ENCODE results near the gene NCBP3.
"Not testable (repeated sequence)": the region's sequence is repeated elsewhere in the genome, so short reads cannot be mapped to it uniquely, and the experiment has no call there.

The NCBP3 gene

DNA sequence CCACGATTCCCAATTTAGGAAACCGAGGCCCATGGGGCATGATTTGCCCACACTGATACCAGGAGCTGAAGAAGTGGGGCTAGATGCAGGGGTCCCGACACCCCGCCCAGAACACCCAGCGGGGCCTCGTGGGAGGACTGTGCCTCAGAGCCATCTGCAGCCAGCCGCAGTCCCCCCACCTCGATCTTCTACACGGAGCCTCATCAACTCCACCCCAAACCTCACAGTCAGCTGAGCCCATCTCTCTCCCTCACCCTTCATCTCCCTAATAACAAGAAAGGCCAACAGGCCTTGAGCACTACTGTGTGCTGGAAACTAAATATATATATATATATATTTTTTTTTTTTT is 49.2 kb downstream of the NCBP3 start:
- peak; percentile 69 for DNase-seq (ENCODE audit: low spot score)
- TF ChIP-seq, protein P1, sequence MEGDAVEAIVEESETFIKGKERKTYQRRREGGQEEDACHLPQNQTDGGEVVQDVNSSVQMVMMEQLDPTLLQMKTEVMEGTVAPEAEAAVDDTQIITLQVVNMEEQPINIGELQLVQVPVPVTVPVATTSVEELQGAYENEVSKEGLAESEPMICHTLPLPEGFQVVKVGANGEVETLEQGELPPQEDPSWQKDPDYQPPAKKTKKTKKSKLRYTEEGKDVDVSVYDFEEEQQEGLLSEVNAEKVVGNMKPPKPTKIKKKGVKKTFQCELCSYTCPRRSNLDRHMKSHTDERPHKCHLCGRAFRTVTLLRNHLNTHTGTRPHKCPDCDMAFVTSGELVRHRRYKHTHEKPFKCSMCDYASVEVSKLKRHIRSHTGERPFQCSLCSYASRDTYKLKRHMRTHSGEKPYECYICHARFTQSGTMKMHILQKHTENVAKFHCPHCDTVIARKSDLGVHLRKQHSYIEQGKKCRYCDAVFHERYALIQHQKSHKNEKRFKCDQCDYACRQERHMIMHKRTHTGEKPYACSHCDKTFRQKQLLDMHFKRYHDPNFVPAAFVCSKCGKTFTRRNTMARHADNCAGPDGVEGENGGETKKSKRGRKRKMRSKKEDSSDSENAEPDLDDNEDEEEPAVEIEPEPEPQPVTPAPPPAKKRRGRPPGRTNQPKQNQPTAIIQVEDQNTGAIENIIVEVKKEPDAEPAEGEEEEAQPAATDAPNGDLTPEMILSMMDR (IDR thresholded peaks at IDR 0.05; ENCODE audit: extremely low read depth, missing control alignments): no peak

DNA sequence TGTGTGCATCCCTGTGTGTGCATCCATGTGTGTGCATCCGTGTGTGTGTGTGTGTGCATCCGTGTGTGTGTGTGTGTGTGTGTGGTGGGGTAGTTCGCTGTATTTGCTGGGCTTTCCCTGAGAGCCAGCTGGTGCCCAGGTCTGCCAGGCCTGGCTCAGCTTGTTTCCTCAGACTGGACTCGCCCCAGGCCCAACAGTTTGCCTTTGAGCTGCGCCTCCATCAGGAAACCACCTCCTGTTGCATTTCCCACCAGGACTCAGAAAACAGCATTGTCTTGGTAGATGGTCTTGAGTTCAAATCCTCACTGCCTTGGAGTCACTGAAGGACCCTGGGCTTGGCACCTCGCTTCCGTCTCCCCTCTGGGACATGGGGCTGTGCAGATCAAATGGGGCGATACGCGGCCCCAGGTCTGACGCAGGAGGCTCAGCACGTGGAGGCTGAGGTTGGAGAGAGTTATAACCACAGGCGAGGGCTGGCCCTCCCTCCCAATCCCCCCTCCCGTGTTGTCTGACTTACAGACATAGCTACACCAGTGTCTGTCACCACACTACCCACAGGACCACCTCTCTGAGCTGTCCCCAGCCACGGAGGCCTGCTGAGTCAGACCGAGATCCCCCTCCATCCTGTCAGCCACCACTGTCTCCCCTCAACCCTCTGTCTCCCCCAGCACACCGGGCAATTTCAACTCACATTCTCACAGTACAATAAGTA is 49.8 kb downstream of the NCBP3 start:
- DNase-seq (ENCODE audit: low spot score): peak; percentile 85
- TF ChIP-seq, protein P1 (IDR thresholded peaks at IDR 0.05; ENCODE audit: extremely low read depth, missing control alignments): no peak

- no peak for DNase-seq (ENCODE audit: low spot score)
- TF ChIP-seq, protein P1 (IDR thresholded peaks at IDR 0.05; ENCODE audit: extremely low read depth, missing control alignments): no peak
Observed at GRCh38 chr17:3795390-3796102, 50.5 kb downstream of the NCBP3 start.

DNA sequence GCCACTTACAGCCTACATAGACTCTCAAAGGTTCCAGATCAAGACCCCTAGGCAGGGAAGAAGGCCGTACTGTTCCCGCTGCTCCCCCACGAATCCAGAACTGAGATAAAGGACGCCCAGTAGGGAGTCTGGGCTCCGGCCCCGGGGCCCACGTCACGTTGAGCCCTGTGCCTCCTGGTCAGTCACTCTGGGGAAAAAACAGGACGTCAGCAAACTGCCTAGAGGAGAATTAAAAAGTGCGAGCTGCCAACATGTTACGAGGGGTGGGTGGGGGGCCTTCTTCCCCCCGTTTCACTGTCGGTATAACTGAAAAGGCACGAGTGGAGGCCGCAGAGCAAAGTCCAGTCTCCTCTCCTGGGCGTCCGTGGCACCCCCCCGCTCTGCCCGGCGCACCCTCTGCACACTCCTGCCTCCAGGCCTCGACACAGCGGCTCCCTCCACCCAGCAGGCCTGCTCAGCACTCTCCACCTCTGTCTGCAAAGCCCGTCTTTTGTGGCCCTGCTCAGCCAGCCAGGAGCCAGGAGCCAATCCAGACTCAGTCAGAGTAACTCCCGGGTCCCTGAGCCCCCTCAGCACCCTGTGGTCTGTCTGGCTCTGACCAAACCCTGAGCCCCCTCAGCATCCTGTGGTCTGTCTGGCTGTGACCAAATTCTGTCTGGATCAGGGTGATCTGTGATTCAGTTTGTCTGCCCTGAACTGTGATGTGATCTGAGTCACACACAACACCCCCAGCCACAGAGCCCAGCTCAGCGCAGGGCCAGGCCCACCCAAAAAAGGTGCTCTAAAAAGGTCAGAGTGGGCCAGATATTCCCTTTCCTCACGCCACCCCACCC is 51.3 kb downstream of the NCBP3 start:
- DNase-seq (ENCODE audit: low spot score): no peak
- TF ChIP-seq, protein P1 (IDR thresholded peaks at IDR 0.05; ENCODE audit: extremely low read depth, missing control alignments): no peak

DNA sequence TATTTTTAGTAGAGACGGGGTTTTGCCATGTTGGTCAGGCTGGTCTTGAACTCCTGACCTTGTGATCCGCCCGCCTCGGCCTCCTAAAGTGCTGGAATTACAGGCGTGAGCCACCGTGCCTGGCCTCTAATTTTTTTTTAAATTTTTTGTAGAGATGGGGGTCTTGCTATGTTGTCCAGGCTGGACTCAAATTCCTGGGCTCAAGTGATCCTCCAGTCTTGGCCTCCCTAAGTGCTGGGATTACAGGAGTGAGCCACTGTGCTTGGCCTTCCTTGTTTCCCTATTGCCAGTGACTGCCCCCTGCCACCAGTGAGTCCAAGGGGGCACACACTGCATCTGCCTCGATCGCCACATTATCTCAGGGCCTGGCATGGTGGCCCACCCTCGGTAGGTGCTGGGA is 51.9 kb downstream of the NCBP3 start:
- DNase-seq (ENCODE audit: low spot score): not testable (repeated sequence)

DNA sequence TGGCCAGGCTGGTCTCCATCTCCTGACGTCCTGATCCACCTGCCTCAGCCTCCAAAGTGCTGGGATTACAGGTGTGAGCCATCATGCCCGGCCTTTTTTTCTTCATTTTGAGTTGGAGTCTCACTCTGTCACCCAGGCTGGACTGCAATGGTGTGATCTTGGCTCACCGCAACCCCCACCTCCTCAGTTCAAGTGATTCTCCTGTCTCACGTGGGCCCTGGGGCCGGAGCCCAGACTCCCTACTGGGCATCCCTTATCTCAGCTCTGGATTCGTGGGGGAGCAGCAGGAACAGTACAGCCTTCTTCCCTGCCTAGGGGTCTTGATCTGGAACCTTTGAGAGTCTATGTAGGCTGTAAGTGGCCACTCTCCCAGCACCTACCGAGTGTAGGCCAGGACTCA is 52.8 kb downstream of the NCBP3 start:
- DNase-seq (ENCODE audit: low spot score): not testable (repeated sequence)

DNA sequence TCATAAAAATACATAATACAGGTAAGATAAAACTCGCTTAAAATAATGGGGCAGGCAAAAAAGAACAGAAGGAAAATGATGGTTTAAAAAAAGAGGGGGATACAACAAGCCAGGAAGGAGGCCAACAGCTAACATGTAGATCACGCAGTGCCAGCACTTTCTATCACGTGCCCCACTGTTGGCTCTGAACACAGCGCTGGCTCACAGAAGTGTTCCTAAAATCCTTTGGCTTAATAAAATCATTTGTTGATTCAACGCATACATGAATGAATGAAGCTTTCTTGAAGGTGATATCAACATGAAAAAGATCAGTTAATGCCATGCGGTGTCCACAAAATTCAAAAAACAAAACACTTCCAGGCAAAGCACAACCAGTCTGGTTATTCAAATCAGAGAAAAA is 53.6 kb downstream of the NCBP3 start:
- no peak for DNase-seq (ENCODE audit: low spot score)
- TF ChIP-seq, protein P1 (IDR thresholded peaks at IDR 0.05; ENCODE audit: extremely low read depth, missing control alignments): no peak

DNA sequence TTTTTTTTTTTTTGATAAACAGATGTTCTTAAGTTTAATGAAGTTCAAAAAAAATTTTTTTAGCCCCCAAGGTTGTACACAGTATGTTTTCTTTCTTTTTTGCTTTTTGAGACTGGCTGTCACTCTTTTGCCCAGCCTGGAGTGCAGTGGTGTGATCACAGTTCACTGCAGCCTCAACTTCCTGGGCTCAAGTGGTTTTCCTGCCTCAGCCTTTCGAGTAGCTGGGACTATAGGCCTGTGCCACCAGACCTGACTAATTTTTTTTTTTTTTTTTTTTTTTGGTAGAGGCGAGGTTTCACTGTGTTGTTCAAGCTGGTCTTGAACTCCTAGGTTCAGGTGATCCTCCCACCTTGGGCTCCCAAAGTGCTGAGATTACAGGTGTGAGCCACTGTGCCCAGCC is 57.8 kb downstream of the NCBP3 start:
- TF ChIP-seq, protein P1 (IDR thresholded peaks at IDR 0.05; ENCODE audit: extremely low read depth, missing control alignments): no peak
- no peak for DNase-seq (ENCODE audit: low spot score)

DNA sequence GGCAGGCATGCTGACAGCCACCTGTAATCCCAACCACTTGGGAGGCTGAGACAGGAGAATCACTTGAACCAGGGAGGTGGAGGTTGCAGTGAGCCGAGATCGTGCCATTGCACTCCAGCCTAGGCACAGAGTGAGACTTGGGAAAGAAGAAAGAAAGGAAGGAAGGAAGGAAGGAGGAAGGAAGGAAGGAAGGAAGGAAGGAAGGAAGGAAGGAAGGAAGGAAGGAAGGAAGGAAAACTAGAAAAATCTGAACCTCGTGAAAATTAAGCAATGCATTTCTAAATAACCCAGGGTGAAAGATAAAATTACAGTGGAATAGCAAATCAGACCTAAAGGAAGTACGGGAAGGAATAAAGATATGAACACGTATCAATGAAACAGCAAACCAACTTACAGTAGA is 60.7 kb downstream of the NCBP3 start:
- DNase-seq (ENCODE audit: low spot score): not testable (repeated sequence)
